NCI-H2171 treated with DMSO at 0.1 percent for 48 hours (cell line): ENCODE data around the gene RASL12.
"Not testable (repeated sequence)": the region's sequence is repeated elsewhere in the genome, so short reads cannot be mapped to it uniquely, and the experiment has no call there.

Experiments used
- DNase-seq: peaks from one replicate; lab custom pipeline; 2025; lab: John Stamatoyannopoulos, UW

RASL12 gene

DNA sequence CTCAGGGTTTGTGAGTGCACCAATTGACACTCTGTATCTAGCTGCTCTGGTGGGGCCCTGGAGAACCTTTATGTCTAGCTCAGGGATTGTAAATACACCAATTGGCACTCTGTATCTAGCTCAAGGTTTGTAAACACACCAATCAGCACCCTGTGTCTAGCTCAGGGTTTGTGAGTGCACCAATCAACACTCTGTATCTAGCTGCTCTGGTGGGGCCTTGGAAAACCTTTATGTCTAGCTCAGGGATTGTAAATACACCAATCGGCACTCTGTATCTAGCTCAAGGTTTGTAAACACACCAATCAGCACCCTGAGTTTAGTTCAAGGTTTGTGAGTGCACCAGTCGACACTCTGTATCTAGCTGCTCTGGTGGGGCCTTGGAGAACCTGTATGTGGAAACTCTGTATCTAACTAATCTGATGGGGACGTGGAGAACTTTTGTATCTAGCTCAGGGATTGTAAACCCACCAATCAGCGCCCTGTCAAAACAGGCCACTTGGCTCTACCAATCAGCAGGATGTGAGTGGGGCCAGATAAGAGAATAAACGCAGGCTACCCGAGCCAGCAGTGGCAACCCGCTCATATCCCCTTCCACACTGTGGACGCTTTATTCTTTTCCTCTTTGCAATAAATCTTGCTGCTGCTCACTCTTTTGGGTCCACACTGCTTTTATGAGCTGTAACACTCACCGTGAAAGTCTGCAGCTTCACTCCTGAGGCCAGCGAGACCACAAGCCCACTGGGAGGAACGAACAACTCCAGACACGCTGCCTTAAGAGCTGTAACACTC, 8.0 kb upstream of the RASL12 start:
- DNase-seq = not testable (repeated sequence)

DNA sequence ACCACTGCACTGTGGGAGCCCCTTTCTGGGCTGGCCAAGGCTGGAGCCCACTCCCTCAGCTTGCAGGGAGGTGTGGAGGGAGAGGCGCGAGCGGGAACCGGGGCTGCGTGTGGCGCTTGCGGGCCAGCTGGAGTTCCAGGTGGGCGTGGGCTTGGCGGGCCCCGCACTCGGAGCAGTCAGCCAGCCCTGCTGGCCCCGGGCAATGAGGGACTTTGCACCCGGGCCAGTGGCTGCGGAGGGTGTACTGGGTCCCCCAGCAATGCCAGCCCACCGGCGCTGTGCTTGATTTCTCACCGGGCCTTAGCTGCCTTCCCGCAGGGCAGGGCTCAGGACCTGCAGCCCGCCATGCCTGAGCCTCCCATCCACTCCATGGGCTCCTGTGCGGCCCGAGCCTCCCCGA, 7.2 kb upstream of the RASL12 start:
- not testable (repeated sequence) for DNase-seq

DNA sequence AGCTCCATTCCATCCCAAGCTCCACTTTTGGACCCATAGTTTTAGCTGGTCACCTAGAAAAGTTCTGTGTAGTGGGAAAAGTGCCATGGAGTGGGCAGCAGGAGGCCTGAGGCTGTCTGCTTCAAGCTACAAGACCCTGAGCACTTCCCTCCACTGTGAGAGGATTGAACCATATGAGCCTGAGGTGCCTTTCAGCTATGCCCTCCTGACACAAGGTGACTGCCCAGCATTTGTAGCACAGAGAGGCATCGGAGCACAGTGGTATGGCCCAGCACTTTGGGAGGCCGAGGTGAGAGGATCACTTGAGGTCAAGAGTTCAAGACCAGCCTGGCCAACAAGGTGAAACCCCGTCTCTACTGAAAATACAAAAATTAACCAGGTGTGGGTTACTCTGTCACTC, 4.8 kb upstream of the RASL12 start:
- DNase-seq = no peak

DNA sequence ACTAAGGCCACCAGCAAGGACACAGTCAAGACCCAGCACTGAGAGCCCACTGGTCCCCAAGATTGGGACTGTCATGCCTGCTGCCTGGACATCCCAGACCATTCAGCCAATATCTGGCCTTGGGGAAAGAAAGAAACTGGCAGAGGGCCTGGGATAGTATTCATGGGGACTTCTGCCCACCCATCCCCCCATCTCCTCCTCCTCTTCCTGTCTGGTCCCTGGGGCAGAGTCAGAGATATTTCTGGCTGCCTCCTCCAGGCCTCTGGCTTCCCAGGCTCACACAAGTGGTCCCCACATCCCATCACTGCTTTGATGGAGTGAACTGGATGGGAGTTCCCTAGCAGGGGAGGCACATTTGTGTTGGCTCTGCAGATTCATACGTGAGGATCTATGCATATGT, 4.2 kb upstream of the RASL12 start:
- no peak for DNase-seq

DNA sequence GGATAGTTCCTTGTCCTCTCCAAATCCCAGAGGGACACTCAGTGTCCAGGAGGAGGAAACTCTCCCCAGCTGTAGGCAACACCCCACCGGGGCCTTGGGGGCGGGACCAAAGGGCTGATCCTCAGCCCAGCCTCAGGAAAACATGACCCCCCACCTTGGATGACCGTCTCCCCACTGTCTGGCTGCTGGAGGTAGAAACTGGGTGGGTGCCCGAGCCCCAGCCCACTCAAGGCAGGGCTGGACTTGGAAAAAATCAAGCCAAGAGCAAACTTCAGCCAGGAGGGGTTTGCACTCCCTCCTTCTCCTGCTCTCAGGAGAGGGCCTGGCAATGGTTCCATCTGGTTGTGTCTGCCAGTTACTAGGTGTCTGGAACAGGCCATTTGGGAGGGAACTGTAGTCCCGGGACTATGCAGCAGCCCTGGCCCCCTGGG, 3.6 kb upstream of the RASL12 start:
- peak; percentile 28 for DNase-seq

DNA sequence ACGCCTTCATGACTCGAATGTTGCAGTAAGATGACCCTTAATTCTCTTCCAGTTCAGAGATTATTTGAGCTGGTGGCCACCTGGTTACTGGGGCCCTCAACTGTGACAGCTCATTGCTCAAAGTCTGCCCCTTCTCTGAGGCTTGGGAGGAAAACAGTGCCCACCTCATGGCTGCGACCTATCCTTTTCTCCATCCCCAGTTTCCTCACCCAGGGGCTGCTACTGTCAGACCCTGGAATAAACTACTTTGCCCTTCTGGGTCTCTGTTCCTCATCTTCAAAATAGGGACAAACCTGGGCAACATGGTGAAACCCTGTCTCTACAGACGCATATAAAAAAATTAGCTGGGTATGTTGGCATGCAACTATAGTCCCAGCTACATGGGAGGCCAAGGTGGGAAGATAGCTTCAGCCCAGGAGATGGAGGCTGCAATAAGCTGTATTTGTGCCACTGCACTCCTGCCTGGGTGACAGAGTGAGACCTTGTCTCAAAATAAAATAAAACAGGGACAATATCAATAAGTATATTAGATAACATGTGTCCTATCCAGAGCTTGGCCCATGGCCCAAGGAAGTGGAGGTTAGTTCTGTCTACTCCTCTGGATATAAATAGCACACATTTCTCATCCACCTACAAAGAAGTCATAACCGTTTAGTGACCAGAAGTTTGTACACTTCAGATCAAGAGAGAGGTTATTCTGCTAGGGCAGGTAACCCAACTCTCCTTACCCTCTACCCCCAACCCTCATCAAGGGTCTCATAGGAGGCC, 2.2 kb upstream of the RASL12 start:
- no peak for DNase-seq

DNA sequence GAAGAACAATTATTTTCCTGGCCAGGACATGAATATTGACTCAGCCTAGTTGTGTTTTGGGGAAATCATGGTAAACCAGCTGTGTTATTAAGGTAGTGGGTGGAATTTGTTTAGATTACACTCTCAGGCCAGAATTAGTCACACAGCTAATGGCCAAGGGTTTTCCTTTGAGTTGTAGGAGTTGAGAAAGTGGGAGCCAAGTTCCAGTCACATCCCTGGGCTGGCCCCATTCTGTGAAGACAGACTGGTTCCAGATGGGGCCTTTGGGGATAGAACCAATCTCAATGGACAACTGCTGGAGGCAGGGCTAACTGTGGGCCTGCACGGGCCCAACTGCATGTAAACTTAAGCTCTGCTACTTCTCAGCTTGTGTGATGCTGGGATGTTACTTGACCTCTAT, 1.4 kb upstream of the RASL12 start:
- DNase-seq = no peak

DNA sequence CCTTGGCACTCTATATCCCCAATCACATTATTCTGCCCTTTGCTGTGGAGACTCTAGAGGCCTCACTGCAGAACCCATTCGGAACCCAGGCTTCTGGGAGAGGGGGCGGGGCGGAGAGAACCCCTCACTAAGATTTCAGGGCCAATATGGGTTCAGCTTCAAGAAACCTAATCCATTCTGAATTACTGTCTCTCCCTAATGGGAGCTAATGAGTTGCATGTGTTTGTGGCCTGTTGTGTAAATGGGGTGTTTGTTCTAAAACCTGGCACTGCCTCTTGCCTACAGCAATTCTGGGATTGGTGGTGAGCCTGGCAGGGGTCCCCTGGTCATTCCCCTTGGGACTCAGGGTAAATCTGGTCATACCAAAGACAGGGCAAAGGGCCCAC, 605 bp upstream of the RASL12 start:
- DNase-seq = no peak

DNA sequence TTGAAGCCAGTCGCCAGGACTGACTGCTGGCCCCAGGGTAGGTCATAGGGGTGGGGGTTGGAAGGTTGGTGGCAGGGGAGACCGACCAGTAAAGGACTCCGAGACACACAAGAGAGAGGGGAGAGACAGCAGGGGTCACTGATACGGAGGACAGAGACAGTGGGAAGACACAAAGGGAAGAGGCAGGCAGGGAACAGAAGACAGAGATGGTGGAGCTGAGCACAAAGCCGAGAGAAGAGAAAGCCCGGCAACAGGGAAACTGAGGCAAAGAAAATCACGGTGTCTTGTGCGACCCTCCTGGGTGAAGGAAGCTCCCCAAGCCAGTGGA, 510 bp downstream of the RASL12 start:
- DNase-seq = no peak

DNA sequence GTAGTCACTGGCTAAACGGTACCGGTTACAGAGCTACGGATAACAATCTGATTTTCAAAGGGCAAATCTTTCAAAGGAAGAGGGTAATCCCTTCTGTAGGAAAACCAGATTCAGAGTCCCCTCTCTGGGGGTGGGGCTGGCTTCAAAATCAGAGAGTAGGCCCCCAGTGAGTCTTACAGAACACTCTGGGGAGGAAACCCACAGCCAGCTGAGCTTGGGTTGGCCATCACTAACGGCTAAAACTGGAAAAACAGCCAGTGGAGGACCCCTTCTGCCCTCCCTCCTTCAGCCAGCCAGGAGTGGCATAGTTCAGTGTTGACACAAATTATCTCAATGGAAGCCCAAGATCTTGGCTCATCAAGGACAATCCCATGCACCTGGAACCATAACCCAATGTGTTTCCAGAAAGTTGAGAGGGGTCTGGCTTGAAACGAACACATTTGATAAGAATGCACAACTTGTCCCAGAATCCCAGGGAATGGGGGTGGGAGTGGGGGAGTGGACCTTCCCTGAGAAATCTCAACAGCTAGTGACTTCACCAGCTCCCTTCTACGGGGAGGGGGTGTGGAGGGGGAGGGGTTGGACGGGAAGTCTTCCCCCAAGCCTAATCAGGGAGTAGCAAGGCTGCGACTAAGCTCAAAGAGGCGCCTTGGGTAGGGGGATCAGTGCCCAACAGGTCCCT, 1.0 kb downstream of the RASL12 start:
- no peak for DNase-seq

DNA sequence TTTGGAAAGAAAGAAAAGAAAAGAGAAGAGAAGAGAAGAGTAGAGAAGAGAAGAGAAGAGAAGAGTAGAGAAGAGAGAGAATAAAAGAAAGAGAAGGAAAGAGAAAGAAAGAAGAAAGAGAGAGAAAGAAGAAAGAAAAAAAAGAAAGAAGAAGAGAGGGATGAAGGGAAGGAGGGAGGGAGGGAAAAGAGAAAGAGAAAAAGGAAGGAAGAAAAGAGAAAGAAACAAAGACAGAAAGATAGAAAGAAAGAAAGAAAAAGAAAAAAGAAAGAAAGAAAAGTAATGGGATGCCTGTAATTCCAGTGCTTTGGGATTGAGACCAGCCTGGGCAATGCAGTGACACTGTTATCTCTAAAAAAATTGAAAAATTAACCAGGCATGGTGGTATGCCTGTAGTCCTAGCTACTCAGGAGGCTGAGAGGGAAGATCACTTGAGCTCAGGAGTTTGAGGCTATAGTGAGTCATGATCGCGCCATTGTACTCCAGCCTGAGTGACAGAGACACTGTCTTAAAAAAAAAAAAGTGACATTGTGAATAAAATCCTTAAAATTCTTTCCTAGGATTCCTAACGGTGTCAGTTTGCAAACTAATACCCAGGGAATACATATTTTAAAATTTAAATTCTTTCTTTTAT, 1.7 kb downstream of the RASL12 start:
- no peak for DNase-seq

DNA sequence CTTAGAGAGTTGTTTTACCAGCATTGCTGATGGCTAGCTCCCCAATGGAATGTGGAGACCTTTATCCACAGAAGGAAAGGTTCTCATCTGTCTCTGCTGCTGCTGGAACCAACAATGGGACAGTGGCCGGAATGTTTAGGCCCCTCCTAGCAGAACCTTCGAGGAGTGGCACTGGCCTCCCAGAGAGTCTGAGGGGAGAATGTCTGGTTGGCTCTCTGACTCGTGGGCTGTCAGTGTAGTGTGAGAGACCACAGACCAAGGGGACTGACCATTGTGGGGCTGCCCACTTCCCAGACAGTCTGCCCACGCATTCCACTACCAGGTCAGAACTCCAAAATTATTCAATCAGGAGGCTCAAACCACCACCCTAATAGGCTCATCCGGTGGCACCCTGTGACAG, 5.1 kb downstream of the RASL12 start:
- DNase-seq = no peak

DNA sequence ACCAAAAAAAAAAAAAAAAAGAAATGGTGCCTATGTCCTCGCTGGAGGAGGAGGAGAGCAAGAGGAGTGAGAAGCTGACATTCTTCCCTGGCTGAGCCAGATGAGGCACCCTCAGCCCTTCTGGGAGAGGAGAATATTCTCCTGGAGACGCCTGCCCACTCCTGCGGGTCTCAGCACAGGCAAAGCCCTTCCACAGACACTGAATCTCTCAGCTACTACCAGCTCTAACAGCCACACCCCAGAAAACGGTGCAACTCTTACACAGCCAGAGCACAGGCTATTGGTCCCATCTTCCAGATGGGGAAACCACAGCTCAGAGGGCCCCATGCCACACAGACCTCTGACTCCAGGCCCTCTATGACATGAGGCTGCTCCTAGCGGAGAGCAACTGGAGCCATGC, 5.7 kb downstream of the RASL12 start:
- no peak for DNase-seq

DNA sequence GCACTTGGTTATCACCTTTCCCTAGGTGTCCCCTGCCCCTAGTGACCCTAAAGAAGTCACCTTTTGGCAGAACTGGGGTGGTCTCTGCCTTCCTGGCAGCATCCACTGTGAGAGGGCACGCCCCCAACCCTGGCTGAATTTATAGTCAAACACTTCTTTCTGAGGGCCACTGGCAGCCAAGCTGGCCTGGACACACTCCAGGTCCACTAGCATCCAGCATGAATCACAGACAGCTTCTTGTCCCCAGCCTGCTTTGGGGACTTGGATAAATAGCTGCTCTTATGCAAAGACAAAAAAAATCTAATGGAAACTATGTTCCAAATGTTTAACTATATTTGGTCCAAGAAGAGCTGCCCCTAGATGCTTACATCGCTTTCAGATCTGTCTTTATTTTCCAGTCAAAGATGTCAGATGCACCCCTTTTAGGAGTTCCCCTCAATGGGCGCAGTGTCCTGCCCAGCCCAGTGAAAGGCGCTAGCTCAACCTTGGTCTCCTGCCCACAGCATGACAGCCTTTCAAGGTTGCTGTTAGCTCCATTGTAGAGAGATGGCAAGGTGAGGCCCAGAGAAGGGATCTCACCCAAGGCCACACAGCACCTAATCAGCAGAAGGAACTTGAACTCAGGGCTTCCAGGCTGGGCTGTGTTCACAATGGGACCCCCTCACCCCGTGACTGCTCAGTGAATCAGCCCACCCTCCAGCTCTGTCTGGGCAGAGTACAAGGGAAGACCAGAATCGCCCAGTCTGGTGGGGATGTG, 7.0 kb downstream of the RASL12 start:
- DNase-seq = no peak

DNA sequence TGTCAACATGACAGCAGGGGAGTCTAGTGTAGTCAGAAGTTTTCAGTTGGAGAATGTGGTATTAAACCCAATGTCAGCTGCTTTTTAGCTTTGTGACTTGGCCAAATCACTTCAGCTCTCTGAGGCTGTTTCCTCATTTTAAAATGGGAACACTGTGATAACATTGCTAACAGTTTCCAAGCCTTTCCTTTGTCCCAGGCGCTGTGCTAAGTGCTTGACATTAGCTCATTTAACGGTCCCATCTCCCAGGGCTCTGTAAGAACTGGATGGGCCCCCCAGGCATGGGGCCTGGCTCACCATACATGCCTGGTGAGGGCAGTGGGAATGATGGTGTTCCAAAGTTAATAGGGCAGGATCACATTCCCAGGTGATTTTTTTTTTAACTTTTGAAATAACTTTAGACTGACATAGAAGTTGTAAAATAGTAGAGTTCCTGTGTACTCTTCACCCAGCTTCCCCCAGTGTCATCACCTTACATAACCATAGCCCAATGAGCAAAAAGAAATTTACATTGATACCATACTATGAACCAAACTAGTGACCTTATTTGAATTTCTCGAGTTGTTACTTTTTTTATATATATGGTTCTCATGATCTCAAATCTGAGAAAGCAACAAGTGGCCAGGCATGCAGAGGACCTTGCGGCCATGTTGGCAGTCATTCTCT, 7.7 kb downstream of the RASL12 start:
- DNase-seq = no peak

DNA sequence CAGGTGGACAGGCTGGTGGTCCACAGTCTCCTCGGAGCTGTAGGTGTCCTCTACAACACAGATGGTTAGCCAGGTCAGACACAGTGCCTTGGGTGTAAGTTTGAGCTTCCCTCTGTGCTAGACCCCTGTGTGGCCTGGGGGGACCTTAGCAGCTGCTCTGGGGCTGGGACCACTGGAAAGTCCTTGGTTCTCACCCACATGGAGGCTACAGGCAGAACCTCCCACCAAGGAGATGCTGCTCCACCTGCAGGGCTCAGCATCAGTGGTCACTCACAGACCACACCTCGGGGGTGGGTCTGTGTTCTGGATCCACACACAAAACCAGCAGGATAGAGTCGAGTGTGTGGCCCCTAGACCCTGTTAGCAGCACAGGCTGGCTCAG, 8.4 kb downstream of the RASL12 start:
- DNase-seq = no peak

DNA sequence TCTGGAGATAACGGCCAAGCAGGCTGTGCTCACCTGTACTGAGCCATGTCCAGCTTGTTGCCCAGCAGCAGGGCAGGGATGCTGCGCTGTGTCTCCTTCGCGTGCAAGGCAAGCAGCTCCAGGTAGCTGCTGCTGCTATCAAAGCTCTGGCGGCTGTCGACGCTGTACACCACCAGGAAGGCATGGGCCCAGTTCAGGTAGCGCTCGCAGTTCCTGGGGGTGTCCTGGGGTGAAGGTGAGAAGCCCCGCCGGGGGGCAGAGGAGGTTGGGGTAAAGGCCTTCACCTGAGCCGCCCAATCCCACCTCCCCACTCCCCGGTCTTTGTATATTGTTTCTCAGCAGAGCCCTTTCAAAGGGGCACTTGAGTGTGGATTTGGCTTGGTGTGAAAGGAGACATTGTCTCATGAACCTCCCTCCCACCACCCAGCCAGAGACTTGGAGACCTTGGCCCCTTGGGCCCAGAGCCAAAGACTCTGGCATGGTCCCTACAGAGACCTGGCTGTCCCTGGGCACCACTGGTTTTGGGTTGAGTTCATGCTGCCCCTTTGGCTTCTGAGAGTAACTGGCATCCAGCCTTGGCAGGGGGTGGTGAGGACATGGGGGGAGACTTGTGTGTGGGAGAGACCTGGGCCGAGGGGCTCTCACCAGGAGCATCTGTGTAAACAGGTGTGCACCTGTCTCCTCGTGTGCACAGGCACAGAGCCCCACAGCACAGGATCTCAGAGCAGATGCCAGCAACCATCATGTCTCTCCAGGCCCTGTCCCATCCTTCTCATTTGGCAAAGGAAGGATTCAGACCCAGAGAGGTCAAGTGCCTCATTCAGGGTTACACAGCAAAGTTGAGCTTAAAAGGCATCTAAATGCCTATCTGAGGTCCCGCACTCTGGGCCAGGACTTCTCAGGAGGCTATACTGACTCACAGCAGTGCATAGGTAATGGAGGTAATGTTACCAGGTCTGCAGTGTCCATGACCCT, 9.1 kb downstream of the RASL12 start:
- DNase-seq = no peak

DNA sequence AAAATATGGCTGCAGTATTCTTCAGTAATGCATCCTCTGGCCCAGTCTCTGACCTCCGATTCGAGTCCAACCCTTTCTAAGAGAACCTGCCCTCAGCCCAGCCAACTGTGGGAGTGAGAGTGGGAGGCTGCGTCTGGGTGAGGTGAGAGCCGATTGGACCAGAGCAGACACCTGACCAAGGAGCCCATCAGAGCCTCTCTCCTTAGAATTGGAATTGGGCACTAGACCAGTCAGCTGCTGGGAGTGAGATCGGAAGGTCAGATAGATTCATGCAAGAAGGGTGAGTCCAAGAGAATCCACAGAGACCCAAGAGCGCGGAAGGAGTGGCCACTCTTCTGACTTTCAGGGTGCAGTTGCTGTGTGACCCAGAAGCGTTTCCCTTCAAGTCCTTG, 10.2 kb downstream of the RASL12 start:
- DNase-seq = no peak

DNA sequence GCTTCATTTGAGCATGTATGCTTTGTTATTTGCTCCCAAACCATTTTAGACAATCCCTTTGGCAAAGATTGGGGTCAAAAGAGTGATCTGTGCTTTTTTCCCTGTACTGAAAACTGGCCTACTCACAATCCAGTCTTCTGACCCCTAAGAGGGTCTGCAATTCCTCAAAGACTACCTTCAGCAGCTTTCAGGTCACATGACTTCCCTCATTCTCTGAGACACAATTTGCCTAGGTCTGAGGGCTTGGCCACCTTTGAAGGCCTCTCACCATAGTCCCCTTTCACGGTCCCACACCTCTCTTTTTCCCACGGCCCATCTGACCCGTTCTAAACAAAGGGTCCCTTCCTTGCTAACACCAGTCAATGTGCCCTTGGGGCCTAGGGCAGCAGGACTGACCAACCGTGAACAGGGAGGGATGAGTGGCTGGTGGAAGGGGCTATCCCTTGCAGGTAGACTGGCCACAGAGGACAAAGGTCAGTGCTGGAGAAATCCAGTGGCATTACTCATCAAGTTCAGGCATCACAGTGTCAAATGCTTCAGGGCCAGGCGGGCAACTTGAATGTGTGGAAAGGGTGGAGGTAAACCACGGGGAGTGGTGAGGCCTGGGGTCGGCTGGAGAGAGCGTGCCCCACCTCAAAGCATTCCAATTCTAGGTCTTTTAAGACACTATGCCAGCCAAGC, 10.8 kb downstream of the RASL12 start:
- DNase-seq = no peak

DNA sequence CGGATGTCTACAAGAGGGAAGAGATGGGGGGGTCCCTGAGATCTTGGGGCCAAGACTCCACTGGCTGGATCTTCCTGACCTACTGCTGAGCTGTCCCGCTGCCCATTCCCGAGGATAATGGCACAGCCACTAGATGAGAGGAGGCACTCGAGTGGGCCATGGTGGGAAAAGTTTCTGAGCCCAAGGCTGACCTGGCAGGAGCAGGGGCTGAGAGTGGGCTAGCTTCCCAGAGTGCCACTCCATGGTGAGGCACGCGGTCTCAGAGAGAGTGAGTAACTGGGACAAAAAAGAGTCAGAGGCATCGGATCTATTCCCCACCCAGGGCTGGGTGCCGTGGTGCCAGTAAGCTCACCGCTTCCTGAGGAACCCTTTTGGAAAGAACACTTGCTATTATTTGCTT, 11.7 kb downstream of the RASL12 start:
- DNase-seq = no peak
